Thyroid gland (tissue), 4 donors: Measurements from ENCODE around the gene MT1E. TPM values are rescaled to one million over a fixed set of nuclear protein-coding genes. Genes with fewer than 3 reads are reported as not detected.

Source experiments
- DNase-seq, 2 donors: peaks; one replicate each; pipeline ENCODE4 v3.0.0-alpha.2; 2019
- H3K27ac ChIP-seq, 3 donors: fragments of 200-600 bp; sonication (generic); 1 replicate in 2 of 3; 2 replicates in 1 of 3; pipeline ENCODE4 v1.5.1; 2016 to 2019; ENCODE audit warnings: mild to moderate bottlenecking in 1 of 3, moderate library complexity in 1 of 3
- H3K27me3 ChIP-seq: fragments of 200-600 bp; sonication (generic); one replicate; pipeline ENCODE4 v1.5.1; 2019
- H3K36me3 ChIP-seq, 2 donors: fragments of 200-600 bp; sonication (generic); one replicate each; pipeline ENCODE4 v1.5.1; 2016 to 2019
- H3K4me1 ChIP-seq, 2 donors: fragments of 200-600 bp; sonication (generic); one replicate each; pipeline ENCODE4 v1.5.1; 2017 to 2019
- H3K4me3 ChIP-seq, 3 donors: fragments of 200-600 bp; sonication (generic); replicated peaks in 1 of 3; 1 replicate in 2 of 3; 2 replicates in 1 of 3; pipeline ENCODE4 v1.5.1; 2016; ENCODE audit warnings: mild to moderate bottlenecking in 1 of 3
- H3K9me3 ChIP-seq: fragments of 200-600 bp; sonication (generic); one replicate; pipeline ENCODE4 v1.5.1; 2017
- CTCF ChIP-seq, 6 experiments: fragments of 200-600 bp in 3 of 6; fragments of 450-650 bp in 3 of 6; sonication (generic) in 3 of 6; IDR thresholded peaks; one replicate each; pipeline ENCODE4 v1.5.1; 2016 to 2019; ENCODE audit warnings: antibody characterized with exemption in 6 of 6, mild to moderate bottlenecking in 2 of 6, inconsistent platforms in 1 of 6, moderate library complexity in 1 of 6
- POLR2A ChIP-seq, 2 donors: fragments of 450-650 bp; IDR thresholded peaks; one replicate each; pipeline ENCODE4 v1.6.1; 2017; ENCODE audit warnings: antibody characterized with exemption in 2 of 2, mild to moderate bottlenecking in 2 of 2, moderate library complexity in 1 of 2
- WGBS, 2 donors: methylation state at CpG; one replicate each; pipeline ENCODE4 v1.1.5; 2017; 5-methylcytosine and 5-hydroxymethylcytosine counted together
- intact Hi-C: fragments of 100-400 bp; cut with DNase I; formaldehyde crosslinking; loops from one replicate; pipeline ENCODE4 v1.15.1; 2023
- total RNA-seq, 4 donors: library from RNA; depleted of rRNA; stranded (reverse); fragments of >200 nt; gene quantifications; one replicate each; pipeline ENCODE4 v1.2.3, GENCODE V29; 2016

MT1E gene
- total RNA-seq, 4 donors from 2014 or later, result 111 to 1,129 (median 368) TPM

DNA sequence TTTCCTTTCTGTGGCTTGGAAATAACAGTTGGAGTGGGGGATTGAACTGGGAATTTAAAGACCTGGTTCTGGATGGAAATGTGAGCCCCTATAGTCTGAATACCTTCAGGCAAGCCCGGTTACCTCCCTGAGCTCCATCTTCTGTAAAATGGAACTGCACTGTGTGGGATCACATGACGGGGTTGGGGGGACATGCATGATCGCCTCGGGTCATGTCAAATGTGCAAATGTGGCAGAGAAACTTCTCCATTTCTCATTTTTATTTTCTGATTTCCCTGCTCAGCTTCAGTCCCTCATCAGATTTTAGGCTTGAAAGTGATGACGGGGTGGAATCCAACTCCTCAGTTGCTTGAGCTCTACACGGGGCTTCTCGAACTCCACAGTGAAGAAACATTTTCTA, 27.6 kb downstream of the MT1E start:
- DNase-seq, result no peak
- Histone ChIP-seq H3K36me3 (no peaks in the 10 kb centered on the region), H3K4me3 (no peak overlapping the region), H3K27ac (no peak overlapping the region), H3K9me3 (no peaks in the 10 kb centered on the region), H3K27me3 (no peaks in the 10 kb centered on the region), H3K4me1 (peaks cover 0 to under 1% of the 10 kb centered on the region in 2 donors)
- intact Hi-C loops, result no loop called here
- no peak for TF ChIP-seq CTCF (IDR thresholded peaks at IDR 0.05)
- no peak for TF ChIP-seq POLR2A (IDR thresholded peaks at IDR 0.05)
- 78 to 88% methylated on average over 7 of the region's 7 CpGs for WGBS, 2 donors

DNA sequence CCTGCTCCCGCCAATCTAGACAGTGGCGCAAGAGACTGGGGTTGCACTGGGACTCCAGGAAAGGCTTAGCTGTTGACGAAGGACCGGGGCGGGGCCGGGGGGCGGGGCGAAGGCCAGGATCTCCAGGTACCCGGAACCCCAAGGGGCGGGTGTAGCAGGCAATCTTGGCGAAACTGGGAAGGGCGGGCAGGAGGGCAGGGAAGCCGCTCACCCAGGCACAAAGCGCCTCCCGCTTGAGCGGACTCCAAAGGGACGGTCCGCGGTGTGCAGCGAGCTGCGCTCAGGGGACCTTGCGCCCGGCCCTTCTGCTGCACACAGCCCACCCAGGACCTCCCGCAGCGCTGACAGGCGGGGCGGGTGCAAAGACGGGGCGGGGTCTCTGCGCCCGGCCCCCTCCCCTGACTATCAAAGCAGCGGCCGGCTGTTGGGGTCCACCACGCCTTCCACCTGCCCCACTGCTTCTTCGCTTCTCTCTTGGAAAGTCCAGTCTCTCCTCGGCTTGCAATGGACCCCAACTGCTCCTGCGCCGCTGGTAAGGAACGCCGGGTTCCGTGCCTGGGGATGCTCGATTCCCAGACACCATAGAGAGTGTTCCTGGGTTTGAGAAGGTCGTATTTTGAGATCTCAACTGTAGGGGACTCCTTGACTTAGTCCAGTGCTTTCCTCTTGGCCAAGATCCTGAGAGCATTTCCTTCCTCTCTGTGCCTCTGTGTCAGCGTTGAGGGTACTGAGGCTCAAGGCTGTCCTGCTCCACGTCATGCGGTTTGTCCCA, 32.2 kb downstream of the MT1E start, which contains the start of gene MT1F:
Gene MT1F (plus strand): TSS at position 405 of the 772 bp plus-strand sequence. CDS start 100 bp downstream, at position 505.
- Histone ChIP-seq H3K4me1 (peaks cover 8 to 12% of the 10 kb centered on the region in 2 donors), H3K9me3 (no peaks in the 10 kb centered on the region), H3K4me3 (peak within 1 kb of the TSS; percentile 11 to 51 (median 46)), H3K27ac (peak within 1 kb of the TSS; percentile 64 to 72 (median 70)), H3K36me3 (no peaks in the 10 kb centered on the region), H3K27me3 (no peaks in the 10 kb centered on the region)
- 1% methylated on average over 21 to 33 of the region's 46 CpGs for WGBS, 2 donors
- intact Hi-C loops, result no loop called here
- peak; percentile 99 for DNase-seq
- TF ChIP-seq POLR2A (IDR thresholded peaks at IDR 0.05) (peak; percentile 21 to 87), CTCF (IDR thresholded peaks at IDR 0.05) (peak in 2 of 6 experiments; percentile 7 to 19)

- TF ChIP-seq POLR2A (IDR thresholded peaks at IDR 0.05) (no peak), CTCF (IDR thresholded peaks at IDR 0.05) (no peak)
- intact Hi-C loops, result no loop called here
- no peaks in the 10 kb centered on the region for H3K9me3 ChIP-seq
- no peaks in the 10 kb centered on the region for H3K27me3 ChIP-seq
- peak overlapping the region; percentile 11 to 51 (median 46) for H3K4me3 ChIP-seq
- H3K27ac ChIP-seq, result peak overlapping the region; percentile 64 to 72 (median 66)
- H3K36me3 ChIP-seq, result no peaks in the 10 kb centered on the region
- WGBS, 2 donors, result 22% methylated on average over 6 to 10 of the region's 10 CpGs
- peak in 1 of 2 donors; percentile 68 for DNase-seq
- H3K4me1 ChIP-seq, result peaks cover 8 to 12% of the 10 kb centered on the region in 2 donors
Observed at GRCh38 chr16:56658327-56658875, 32.8 kb downstream of the MT1E start.

DNA sequence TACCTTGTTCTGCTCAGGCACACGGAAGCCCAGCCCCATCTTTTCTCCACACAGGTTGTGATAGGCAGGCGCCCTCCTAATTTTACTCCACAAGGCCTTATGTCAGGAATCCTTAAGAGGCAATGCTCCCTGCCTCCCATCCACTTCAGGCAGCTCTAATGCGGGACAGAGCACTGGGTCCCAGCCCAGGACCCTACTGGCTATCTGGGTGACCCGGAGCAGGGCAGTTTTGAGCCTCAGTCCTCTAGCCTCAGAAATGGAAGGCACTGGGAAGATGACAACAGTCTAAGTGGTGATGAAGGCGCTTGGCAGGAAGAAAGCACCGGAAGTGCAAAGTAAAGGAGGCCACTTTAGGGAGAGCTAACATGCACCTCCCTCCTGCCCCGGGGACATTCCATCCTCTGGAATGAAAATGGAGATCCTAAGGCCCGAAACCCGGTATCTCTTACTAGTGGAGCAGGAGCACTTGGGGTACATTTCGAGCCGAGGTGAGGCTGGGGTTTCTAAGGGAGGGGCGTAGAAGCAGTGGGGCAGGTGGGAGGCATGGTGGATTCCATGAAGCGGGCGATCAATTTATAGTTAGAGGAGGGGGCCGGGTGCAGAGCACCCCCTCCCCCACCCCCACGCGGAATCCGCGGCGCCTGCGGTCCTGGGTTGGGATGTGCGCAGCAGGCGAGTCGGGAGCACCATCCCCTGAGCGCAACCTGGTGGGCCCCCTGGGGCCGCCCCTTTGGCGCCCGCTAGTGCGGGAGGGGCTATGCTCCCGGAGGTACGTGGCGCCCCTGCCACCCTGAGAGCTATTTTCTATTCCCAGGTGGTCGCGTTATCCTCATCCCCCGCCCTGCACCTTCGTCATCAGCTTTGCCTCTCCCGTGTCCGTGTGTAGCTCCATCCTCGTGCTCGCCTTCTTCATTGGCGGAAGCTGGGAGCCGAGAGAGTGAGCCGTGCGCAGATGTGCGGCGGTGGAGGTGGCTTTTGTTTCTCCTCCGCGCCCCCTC, 37.1 kb downstream of the MT1E start:
- Histone ChIP-seq H3K27me3 (no peaks in the 10 kb centered on the region), H3K36me3 (no peaks in the 10 kb centered on the region), H3K27ac (no peak overlapping the region), H3K4me1 (peaks cover 12 to 16% of the 10 kb centered on the region in 2 donors), H3K4me3 (no peak overlapping the region), H3K9me3 (no peaks in the 10 kb centered on the region)
- intact Hi-C loops, result no loop called here
- 29 to 31% methylated on average over 28 to 31 of the region's 48 CpGs for WGBS, 2 donors
- no peak for DNase-seq
- no peak for TF ChIP-seq CTCF (IDR thresholded peaks at IDR 0.05)
- no peak for TF ChIP-seq POLR2A (IDR thresholded peaks at IDR 0.05)
